Glomerular visceral epithelial cell (primary cell): Measurements from ENCODE around the gene CFAP92.

Experiments
- DNase-seq: peaks from one replicate; pipeline ENCODE4 v3.0.0-alpha.2; 2016; ENCODE audit errors: extremely low spot score

The CFAP92 gene

DNA sequence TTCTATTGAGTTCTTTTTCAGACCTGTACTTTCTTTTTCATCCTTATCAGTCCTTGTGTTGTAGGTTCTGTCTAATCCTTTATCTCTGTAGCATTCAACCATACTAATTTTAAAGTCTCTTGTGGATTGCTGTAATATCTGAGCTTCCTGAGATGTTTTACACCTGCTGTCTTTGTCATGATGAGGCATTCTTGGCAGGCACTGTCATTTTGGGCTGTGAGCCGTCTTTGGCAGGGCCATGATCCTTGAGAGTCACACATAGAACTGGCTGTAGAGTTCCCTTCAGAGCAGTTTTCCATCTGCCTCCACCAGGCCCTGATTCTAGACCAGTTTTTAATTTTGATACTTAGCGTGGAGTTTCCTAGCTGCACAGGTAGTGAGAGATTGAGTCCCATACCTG, 13.9 kb upstream of the CFAP92 start:
- no peak for DNase-seq

DNA sequence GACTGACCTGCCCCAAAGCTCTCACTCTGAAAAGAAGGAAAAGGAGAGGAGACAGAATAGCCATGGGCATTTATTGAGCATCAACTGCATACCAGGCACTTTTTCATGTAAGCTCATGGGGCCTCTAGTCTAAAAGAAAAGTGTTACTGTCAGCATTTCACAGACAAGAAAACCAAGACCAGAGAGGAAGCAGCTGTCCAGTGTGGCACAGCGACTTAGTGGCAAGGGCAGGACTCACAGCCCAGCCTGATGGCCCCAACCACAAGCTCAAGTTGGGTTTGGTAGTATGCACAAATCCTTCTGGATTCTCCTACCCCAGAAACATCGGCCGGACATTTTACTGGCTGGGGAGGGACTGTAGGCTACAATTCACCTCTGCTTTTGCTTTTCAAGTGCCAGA, 13.0 kb upstream of the CFAP92 start:
- no peak for DNase-seq

DNA sequence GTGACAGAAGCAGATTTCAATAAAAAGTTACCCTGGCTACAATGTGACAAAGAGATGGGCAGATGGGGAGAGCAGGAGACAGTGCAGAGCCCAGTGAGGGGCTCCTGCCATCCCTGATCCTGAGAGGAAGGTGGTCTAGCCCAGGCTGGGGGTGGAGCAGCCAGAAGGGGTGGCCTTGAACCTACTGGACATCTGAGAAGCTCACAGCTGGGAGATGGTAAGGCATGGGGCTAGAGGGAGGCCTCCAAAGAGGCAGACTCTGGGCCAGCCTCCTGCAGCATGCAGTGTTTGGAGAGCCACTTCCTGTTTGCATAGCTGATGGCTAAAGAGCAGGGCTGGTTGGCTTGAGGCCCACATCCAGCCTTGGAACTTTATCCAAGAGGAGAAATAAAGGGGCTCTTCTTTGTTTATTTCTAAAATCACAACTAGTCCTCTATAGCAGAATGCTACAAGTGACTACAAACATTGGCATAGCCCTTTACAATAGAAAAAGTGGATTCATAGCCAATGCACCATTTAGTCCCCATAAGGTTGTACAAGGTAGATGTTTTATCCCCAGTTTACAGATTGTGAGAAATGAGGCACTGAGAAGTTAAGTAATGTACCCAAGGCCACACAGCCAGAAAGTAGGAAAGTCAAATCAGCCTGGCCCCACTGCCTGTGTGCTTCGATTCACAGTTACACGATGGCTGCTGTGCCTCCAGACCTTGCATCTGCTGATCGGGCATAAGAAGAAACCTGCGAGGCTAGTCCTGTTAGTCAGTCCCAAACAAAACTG, 11.8 kb upstream of the CFAP92 start:
- DNase-seq: no peak

DNA sequence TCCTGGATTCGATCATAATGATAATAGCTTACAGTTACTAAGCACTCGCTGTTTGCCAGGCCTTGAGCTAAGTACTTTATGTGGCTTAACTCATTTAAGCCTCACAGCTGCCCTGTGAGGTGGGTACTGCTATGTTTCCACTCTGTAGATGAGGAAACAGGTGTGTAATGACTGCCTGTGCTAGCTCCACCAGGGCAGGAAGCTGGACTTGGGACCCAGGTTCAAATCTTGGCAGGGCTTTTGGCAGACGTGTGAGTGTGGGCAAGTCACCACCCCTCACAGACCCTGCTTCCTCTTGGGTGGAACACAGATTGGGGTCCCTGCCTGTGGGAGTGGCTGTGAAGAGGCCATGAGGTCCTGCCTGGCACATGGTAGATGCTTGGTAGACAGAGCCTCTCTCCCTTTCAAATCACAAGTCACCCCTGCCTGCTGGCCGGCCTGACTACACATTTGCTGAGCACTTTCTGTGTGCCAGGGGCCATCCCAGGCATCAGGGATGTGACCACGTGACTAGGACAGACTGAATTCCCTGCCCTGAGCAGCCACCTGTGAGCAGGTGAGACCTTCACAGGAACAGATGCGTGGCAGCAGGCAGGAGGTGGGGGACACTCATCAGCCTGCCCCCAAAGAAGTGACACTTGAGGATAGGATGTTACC, 10.9 kb upstream of the CFAP92 start:
- DNase-seq: no peak

DNA sequence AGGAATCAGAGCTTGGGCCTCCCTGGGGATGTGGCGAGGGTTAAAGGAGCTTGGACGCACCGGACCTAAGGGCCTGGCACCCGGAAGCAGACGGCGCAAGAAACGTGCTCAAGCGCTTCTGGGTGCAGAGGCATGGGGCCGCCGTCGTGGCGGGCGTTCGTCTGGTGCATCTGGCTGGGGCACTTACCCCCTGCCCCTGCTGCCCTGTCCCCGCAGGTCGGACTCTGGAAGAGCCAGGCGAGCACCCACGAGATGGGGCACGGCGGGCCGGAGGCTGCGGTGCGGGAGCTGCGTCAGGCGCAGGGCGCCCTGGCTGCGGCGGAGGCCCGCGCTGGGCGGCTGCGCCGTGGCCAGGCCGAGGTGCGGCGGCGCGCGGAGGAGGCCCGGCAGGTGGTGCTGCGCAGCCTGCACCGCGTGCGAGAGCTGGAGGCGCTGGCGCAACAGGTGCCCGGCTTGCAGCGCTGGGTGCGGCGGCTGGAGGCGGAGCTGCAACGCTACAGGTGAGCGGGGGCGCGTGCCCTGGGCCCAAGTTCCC, 9.8 kb upstream of the CFAP92 start:
- peak; percentile 7 for DNase-seq

DNA sequence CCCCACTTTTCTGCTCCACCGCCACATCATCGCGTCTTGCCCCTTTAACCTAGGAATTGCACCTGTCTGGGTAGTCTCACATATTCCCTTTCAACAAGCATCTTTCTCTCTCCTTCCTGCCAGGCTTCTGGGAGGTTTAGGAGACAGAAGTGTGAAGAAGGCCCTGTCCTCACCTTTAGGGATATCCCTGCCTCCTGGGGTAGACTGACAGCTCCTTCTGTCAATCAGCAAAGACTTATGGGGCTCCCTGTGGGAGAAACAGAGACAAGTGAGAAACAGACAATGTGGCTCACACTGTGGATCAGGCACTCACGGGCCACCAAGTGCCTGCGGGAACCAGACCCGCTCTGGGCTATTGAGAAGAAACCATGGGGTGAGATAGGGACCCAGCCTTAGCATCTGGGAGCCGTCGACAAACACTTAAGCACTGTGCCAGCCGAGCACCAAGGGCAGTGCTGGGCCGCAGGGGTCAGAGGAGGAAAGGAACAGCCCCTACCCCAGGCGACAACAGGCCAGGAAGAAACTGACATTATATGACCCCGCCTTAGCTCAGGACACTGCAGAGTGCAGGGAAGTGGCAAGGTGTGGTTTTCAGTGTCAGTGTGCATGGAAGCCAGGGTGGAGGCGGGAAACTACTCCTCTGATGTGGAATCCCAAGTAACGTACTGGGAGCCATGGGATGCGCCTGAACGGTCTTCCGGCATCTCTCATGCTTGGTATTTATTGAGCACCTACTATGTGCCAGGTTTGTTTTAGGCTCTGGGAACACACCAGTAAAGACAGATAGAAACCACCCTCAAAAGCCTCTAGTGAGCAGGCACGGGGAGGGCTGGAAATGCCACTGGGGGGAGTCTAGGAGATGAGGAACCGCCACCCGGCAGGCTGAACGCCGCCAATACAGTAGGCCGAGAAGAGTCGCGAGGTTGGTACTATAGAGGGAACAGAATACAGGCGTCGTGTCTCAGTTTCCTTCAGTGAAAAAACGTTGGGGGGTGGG, 9.0 kb upstream of the CFAP92 start:
- no peak for DNase-seq

DNA sequence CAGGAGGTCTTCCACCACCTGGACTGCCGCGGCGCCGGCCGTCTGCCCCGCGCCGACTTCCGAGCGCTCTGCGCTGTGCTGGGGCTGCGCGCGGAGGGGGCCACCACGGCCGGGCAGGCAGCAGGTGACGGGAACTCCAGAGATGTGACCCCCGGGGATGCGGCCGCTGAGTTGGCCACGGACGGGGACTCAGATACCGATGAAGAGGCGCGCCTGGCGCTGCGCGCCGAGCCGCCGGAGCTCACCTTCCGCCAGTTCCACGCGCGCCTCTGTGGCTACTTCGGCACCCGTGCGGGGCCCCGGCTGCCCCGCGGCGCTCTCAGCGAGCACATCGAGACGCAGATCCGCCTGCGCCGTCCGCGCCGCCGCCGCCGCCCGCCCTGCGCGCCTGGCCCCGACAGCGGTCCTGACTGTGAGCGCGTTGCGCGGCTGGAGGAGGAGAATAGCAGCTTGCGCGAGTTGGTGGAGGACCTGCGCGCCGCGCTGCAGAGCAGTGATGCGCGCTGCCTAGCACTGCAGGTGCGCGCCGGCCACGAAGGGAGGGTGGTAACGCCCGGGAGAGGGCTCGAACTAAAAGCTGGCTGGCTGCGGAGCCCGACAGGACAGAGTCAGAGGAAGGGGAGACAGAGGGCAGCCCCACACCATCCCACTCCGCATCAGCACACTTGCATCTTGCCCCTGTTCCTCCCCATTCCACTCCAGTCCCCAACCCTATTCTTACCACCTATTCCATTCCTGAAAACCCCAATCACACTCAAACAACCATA, 8.1 kb upstream of the CFAP92 start:
- no peak for DNase-seq

DNA sequence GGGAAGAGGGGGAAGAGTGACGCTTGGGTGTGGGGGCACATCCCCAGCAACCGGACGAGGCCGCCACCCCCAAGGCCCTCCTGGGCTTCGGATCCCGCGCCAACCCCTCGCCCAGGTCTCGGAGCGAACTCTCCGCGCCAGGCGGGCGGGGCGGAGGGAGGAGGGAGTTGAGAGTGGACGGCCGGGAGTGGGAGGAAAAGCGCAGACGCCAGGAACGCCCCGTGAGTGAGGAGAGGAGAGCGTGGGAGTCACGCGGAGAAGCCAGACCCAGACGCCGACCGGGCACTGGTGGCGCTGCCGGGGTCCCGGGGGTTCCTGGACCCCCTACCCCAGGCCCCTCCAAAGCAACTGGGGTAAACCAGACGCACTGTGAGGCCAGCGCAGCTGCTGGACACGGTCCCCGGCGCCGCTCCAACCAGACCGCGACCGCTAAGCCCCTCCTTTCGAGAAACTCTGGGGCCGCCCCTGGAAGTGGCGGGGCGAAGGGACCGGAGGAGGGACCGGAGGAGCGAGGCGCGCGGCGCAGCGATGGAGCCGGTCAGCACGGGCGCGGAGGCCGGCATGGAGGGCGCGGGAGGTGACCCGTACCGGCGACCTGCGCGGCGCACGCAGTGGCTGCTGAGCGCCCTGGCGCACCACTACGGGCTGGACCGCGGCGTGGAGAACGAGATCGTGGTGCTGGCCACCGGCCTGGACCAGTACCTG, 7.4 kb upstream of the CFAP92 start, which contains the start of gene EFCC1:
EFCC1 (plus strand) TSS at position 204 of the 705 bp plus-strand sequence; CDS start at position 529, 325 bp downstream.
- DNase-seq: no peak

DNA sequence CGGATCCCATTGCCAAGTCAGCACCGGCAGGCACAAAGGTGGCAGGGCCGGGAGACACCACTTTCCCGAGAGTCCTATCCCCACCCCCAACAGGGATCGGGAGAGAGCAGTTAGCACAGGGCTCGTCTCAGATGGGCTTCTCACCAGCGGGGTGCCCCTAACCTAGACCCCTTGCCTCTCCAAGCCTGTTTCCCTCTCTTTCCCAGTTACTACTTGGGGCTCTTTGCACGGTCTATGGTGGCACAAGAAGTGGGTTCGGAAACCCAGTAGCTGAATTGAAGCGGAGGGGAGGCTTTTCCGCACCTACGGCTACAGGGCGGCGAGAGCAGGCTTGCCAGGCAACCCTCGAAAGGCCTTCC, 6.8 kb upstream of the CFAP92 start:
- no peak for DNase-seq

DNA sequence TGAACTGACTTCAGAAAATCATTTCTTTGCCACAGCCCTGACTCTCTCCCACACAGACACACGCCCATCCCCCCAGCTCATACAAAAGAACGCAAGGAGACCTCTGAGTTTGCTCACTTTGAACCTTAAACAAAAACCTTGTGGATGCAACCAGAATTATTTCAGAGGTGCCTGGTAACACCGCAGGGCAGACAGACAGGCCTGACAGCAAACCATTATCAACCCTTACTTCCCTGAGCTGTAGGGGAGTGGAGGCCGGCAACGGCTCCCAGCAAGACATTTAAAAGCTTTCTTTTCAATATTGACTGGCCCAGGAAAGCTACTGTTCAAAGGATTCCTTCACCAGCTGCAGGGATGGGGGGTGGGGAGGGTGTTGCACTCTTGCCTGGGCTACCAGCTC, 5.2 kb upstream of the CFAP92 start:
- DNase-seq: no peak

DNA sequence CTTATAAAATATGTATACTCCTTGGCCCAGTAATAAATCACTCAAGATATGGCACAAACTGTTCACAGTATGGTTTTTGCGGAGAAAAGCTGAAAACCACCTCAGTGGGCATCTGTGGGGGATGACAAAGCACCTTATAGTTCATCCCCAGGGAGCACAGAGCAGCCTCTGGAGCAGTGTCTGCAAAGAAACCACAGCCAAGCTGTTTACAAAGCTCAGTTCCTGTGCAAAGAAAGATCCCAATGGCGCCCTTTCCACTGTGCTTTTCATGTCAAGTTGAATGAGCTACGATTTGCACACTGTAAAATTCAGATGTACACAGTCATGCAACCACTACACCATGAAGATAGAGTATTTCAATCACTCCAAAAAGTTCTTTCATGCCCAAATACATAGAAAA, 4.7 kb upstream of the CFAP92 start:
- DNase-seq: no peak

DNA sequence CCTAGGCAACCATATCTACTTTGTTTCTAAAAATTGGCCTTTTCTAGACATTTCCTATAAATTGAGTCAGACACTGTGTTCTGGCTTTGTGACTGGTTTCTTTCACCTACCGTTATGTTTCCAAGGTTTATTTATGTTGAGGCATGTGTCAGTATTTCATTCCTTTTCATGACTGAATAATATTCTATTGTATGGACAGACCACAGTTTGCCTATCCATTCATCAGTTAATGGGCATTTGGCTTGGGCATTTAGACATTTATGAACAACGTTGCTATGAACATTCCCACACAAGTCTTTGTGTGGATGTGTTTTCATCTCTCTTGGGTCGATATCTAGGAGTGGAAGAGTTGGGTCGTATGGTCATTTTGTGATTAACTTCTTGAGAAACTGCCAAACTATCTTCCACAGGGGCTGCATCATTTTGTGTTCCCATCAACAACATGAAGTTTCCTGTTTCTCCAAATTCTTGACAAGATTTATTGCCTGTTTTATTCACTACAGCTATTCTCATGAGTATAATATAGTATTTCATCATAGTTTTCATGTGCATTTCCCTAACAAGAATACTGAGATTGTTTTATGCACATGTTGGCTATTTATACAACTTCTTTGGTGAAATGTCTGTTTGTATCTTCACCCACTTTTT, 3.7 kb upstream of the CFAP92 start:
- no peak for DNase-seq

DNA sequence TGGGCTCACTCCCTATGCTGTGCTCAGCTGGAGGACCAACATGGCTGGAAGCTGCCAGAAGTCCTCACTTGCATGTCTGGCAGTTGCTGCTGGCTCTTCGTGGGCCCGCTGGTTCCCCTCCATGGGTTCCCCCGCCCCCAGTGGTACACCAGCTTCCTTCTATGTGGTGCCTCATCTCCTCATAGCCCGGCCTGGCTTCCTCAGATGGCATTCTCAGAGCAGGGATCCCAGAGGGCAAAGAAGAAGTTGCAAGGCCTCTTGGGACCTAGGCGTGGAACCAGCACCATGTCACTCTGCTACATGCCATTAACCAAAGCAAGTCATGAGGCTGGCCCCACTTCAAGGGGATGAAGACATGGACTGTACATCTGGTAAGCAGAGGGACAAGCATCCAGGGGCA, 2.9 kb upstream of the CFAP92 start:
- DNase-seq: no peak

DNA sequence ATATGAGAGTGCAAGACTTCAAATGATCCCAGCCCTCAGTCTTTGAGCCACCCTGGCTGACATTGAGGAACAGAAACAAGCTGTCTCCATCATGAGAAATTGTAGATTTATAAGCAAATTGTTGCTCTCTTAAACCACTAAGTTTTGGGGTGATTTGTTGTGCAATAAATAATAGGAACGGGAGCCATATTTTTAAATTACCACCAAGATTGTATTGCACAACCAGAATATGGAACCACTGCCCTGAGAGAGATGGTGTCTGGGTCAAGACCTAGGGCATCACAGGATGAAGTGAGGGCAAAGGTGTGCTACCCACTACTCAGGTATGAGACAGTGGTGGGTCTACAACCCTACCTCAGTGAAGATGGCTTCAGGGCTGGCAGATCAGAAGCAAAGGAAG, 2.3 kb upstream of the CFAP92 start:
- DNase-seq: no peak

DNA sequence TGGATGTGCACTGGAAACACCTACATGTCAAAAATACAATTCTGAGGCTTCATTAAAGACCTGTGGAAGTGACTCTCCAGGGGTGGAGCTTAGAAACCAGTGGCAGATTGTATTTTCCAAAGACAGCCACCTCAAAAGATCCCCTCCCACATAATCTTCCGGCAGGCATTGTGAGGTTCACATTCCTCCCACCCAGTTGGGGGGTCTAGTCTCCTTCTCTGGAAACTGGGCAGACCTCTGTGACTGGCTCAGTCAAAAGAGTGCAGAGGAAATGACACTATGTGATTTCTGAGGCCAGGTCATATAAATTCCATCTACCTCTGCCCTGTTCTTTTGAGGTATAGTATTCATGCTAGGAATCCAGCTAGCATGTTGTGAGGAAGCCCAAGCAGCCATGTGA, 1.9 kb upstream of the CFAP92 start:
- no peak for DNase-seq

DNA sequence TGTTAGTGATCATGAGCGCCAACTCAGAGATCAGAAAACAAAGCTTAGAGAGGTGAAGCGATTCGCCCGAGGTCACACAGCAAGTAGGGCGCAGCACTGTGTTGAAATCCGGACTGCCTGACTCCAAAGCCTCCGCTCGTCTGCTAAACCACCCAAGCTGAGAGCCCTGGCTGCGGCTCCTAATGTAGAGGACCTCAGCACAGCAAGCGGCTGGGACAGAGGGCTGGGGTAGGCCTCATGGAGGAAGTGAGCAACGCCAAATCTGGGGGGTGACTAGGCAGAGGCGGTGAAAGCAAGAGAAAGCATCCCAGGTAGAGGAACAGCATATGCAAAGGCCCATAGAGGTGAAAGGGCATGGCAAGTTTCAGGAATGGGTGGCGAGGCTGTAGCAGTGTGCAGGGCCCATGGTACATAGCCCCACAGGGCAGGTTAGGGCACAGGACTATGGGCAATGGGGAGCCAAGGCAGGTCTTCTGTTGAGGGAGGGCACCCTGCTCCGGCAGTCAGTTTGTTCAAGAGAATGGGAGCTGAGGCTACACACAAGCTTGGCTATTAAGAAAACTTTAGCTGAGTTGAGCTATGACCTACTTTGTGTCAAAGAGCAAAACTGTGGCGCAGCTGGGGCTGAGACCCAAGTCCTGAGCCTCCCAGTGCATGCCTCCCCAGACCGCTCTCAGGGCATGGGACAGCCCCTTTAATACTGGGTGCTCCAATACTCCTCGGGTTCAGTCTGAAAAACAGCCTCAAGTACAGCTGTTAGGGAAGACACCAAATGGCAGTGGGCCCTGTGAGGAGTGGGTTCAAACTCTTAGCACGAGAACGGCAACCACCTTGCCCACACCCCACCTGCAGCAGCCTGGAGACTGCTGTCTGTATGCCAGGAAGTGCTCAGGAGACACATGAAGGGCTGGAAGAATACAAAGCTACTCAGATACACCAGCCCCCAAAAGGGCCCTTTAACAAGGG, 988 bp upstream of the CFAP92 start:
- DNase-seq: no peak

DNA sequence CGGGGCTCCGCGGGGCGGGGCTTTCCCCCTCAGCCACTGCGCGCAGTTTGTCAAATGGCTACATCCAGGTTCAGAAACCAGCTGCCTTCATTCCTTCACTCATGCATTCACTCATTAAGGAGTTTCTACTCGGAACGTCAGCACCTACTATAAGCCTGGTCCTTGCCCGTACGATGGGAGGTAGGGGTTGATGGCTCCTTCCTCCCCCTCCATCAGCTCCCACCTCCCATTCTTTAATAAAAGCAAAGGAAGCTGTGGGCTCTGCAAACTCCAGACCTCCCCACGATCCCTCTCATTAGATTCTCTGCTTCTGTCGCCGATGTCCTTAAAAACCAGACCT, 267 bp upstream of the CFAP92 start:
- DNase-seq: no peak

DNA sequence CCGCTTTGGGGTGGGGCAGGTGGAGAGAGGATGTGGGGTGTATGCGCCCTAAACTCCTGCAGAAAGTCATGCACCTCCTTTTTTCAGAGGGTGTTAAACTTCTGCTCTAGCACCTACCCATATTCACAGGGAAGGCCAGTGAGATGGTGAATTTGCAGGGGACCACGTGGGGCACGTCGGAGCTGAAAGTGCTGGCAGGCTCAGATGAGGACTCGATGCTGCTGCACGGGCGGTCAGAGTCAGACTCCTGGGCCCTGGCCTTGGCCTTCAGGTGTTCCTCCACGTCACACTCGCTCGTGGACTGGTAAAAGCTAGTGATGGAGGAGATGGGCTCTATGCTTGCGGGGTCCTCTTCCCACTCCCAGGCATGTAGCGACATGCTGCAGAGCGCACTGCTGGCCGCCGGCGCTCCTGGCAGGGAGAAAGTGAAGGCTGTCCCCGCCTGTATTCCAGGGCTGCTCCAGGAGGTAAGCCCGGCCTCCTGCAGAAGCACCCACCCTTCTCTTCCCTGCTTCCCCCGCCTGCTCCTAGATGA, 883 bp downstream of the CFAP92 start:
- no peak for DNase-seq

DNA sequence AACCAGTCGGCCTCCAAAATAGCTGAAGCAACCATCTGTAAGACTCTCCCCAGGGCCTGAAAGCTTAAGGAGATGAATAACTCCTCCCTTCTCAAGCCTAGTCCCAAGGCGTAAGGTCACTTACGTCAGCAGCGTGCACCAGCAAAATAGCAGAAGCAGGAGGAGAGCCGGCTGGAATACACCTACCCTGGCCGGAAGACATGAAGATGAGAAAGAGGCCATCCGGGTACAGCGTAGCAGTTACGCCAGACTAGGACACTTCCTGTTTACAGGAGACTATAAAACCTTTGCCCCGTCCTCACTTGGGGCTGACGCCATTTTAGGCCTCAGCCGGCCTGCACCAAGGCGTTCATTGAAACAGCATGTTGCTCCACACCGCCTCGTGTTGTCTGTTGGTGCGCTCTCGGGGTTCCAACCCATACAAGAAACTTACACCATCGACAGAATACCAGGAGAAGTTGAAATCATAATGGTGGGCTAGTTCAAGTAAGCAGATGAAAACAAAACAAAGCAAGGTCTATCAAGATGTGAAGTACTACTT, 2.5 kb downstream of the CFAP92 start:
- no peak for DNase-seq
